Endothelial cell of umbilical vein (primary cell): ENCODE measurements around the gene PPP1R1A. TPM values are rescaled to one million over a fixed set of nuclear protein-coding genes. Genes with fewer than 3 reads are reported as not detected.

ENCODE experiments used
- BruUV-seq: library from RNA; stranded (reverse); fragments of 400-500 nt; replicated peaks from 2 replicates; lab custom pipeline; 2021; lab: Mats Ljungman, UMichigan
- CTCF ChIA-PET: fragments of 300-600, 350-600 bp; sonication (Branson Sonifier 250); formaldehyde crosslinking; loops from one replicate; lab custom pipeline; 2021; ENCODE audit warnings: antibody characterized with exemption, inconsistent platforms; lab: Charles Lee
- POLR2A ChIA-PET: fragments of 300-600, 350-600 bp; sonication (Branson Sonifier 250); formaldehyde crosslinking; loops from one replicate; lab custom pipeline; 2021; ENCODE audit warnings: antibody characterized with exemption, inconsistent platforms; lab: Charles Lee
- DNase-seq: peaks from one replicate; pipeline ENCODE4 v3.0.0-alpha.2; 2011; ENCODE audit warnings: low read depth, low spot score
- FAIRE-seq: peaks from 2 replicates; lab custom pipeline; 2011; peaks lifted over from hg19 to GRCh38; lab: Jason Lieb, UNC
- H2AFZ ChIP-seq: 2 replicates; pipeline ENCODE4 v1.6.0; 2012; ENCODE audit warnings: low read depth, low read length, control low read depth, inconsistent platforms
- H3K27ac ChIP-seq: 2 replicates; pipeline ENCODE4 v1.5.1; 2011; ENCODE audit warnings: low read depth, mild to moderate bottlenecking, control low read depth, low read length, moderate library complexity; ENCODE audit not compliant: insufficient read depth
- H3K27me3 ChIP-seq, 2 experiments: 2 replicates each; pipeline versions ENCODE4 v1.6.0 to v1.6.1; 2011; ENCODE audit warnings: low read length in 2 of 2, mixed read lengths in 1 of 2; ENCODE audit not compliant: control insufficient read depth in 2 of 2, insufficient read depth in 2 of 2
- H3K36me3 ChIP-seq, 2 experiments: 2 replicates in 1 of 2; 3 replicates in 1 of 2; pipeline ENCODE4 v1.5.1; 2011; ENCODE audit warnings: low read length in 2 of 2, mild to moderate bottlenecking in 1 of 2, moderate library complexity in 1 of 2; ENCODE audit not compliant: control insufficient read depth in 2 of 2, insufficient read depth in 2 of 2; ENCODE audit errors: extremely low read depth in 1 of 2
- H3K4me1 ChIP-seq: 3 replicates; pipeline ENCODE4 v1.5.1; 2011; ENCODE audit warnings: mild to moderate bottlenecking, low read length; ENCODE audit not compliant: control insufficient read depth, insufficient read depth; ENCODE audit errors: extremely low read depth
- H3K4me2 ChIP-seq: 2 replicates; pipeline ENCODE4 v1.6.1; 2011; ENCODE audit warnings: low read length, control low read depth, mixed read lengths; ENCODE audit not compliant: insufficient read depth
- H3K4me3 ChIP-seq, 3 experiments: fragments of 200-600 bp in 1 of 3; sonication (generic), shearing (Covaris generic) in 1 of 3; replicated peaks in 1 of 3; 2 replicates each; pipeline ENCODE4 v1.5.1; 2011 to 2016; ENCODE audit warnings: control low read depth in 3 of 3, low read length in 3 of 3, mild to moderate bottlenecking in 2 of 3, inconsistent platforms in 1 of 3, low read depth in 1 of 3, moderate library complexity in 1 of 3; ENCODE audit not compliant: insufficient read depth in 1 of 3
- H3K79me2 ChIP-seq: 2 replicates; pipeline ENCODE4 v1.6.0; 2012; ENCODE audit warnings: low read length, inconsistent platforms; ENCODE audit not compliant: control insufficient read depth, insufficient read depth
- H3K9ac ChIP-seq: replicated peaks from 2 replicates; pipeline ENCODE3; 2011; ENCODE audit warnings: low read length, control low read depth; ENCODE audit not compliant: insufficient read depth; ENCODE audit errors: extremely low read depth
- H3K9me1 ChIP-seq: replicated peaks from 3 replicates; pipeline ENCODE4 v1.6.0; 2011; ENCODE audit warnings: mild to moderate bottlenecking, low read length; ENCODE audit not compliant: control insufficient read depth, insufficient read depth; ENCODE audit errors: extremely low read depth
- H3K9me3 ChIP-seq: replicated peaks from 2 replicates; pipeline ENCODE4 v1.5.1; 2012; ENCODE audit warnings: low read length, inconsistent platforms; ENCODE audit not compliant: control insufficient read depth, insufficient read depth
- H4K20me1 ChIP-seq: replicated peaks from 2 replicates; pipeline ENCODE3; 2011; ENCODE audit warnings: mild to moderate bottlenecking, low read length; ENCODE audit not compliant: control insufficient read depth, insufficient read depth; ENCODE audit errors: extremely low read depth
- CTCF ChIP-seq, 2 donors: IDR thresholded peaks; 1 replicate in 1 of 2; 2 replicates in 1 of 2; pipeline ENCODE4 v1.5.1; 2011; ENCODE audit warnings: low read length in 2 of 2, mild to moderate bottlenecking in 2 of 2, moderate library complexity in 2 of 2, control low read depth in 1 of 2, inconsistent platforms in 1 of 2, low read depth in 1 of 2; ENCODE audit not compliant: insufficient read depth in 1 of 2; ENCODE audit errors: extremely low read depth in 1 of 2
- EZH2 ChIP-seq: IDR thresholded peaks from 2 replicates; pipeline ENCODE4 v1.6.1; 2012; ENCODE audit warnings: borderline replicate concordance, low read depth, mild to moderate bottlenecking, moderate library complexity, low read length, inconsistent platforms; ENCODE audit not compliant: severe bottlenecking
- FOS ChIP-seq: IDR thresholded peaks from 2 replicates; pipeline ENCODE4 v1.6.1; 2011; ENCODE audit warnings: mild to moderate bottlenecking, low read length, moderate library complexity, borderline replicate concordance; ENCODE audit not compliant: insufficient read depth
- GATA2 ChIP-seq: IDR thresholded peaks from 2 replicates; pipeline ENCODE4 v1.7.0; 2011; ENCODE audit warnings: low read depth, mild to moderate bottlenecking, moderate library complexity, mixed read lengths, low read length; ENCODE audit not compliant: insufficient read length, insufficient read depth
- MYC ChIP-seq: IDR thresholded peaks from one replicate; pipeline ENCODE4 v1.6.1; 2011; ENCODE audit warnings: mild to moderate bottlenecking, low read depth, low read length
- POLR2A ChIP-seq: IDR thresholded peaks from 2 replicates; pipeline ENCODE4 v1.6.1; 2012; ENCODE audit warnings: low read depth, mild to moderate bottlenecking, control low read depth, low read length
- dilution Hi-C: fragments of 300-500 bp; cut with MboI; formaldehyde crosslinking; loops from one replicate; pipeline ENCODE4 v1.15.0; 2019; ENCODE audit warnings: low sequenced_read_pairs; ENCODE audit not compliant: extremely low pct_ligation_motif_present
- intact Hi-C: fragments of 100-400 bp; cut with micrococcal nuclease; formaldehyde crosslinking; loops from one replicate; pipeline ENCODE4 v1.10.0; 2022
- polyA plus RNA-seq, 4 experiments: library from polyadenylated mRNA; depleted of rRNA in 3 of 4; stranded (reverse) in 3 of 4; unstranded in 1 of 4; fragments of >200 nt; gene quantifications; 2 replicates each; pipeline versions ENCODE4 v1.2.1 to v1.2.3, GENCODE V29; 2011 to 2012; ENCODE audit warnings: missing spikeins in 1 of 4
- total RNA-seq: library from RNA; stranded (reverse); gene quantifications from 2 replicates; pipeline ENCODE4 v1.2.3, GENCODE V29; 2021

Gene PPP1R1A
- total and polyA plus RNA-seq, 2 donors (not counting 3 experiments of a cell fraction or from before 2014, with no cell fraction given): not detected

GRCh38 chr12:54596526-54596946 is 8.1 kb upstream of the PPP1R1A start:
- CTCF ChIA-PET: interaction anchor here (0.5 to 2.2 kb wide), 18 partner anchors 8 to 197 kb away, joined by 3 to 19 read pairs (median 4); no protein-coding TSS in a partner anchor
- H3K4me2 ChIP-seq: no peak overlapping the region
- intact Hi-C loops: loop anchor here (5.0 kb wide), 1 partner anchor 361 kb away; no protein-coding TSS in a partner anchor

More at GRCh38 chr12:54596526-54596946, 8.1 kb upstream of the PPP1R1A start:
- peak; percentile 58 for DNase-seq
- no TSS peak for BruUV-seq
- no peak overlapping the region for H2AFZ ChIP-seq
- no peaks in the 10 kb centered on the region for H3K9me1 ChIP-seq
- no peak overlapping the region for H3K4me3 ChIP-seq
- POLR2A ChIA-PET: no interaction called here
- no peaks in the 10 kb centered on the region for H3K9me3 ChIP-seq
- peak; percentile 78 for FAIRE-seq
- dilution Hi-C loops: no loop called here
- no peaks in the 10 kb centered on the region for H3K79me2 ChIP-seq
- no peak for TF ChIP-seq POLR2A
- TF ChIP-seq MYC: no peak
- no peak for TF ChIP-seq FOS
- TF ChIP-seq GATA2: no peak
- peak; percentile 86 to 89 for TF ChIP-seq CTCF (IDR thresholded peaks at IDR 0.05; ENCODE audit: extremely low read depth in 1 of 2, insufficient read depth in 1 of 2, low read depth in 1 of 2, low read length in 2 of 2)
- no peak for TF ChIP-seq EZH2
- no peaks in the 10 kb centered on the region for H3K36me3 ChIP-seq
- H3K27me3 ChIP-seq: peaks cover 17 to 18% of the 10 kb centered on the region in 2 experiments
- H3K4me1 ChIP-seq: no peaks in the 10 kb centered on the region
- no peak overlapping the region for H3K27ac ChIP-seq
- H4K20me1 ChIP-seq: no peaks in the 10 kb centered on the region
- no peak overlapping the region for H3K9ac ChIP-seq
